SK-N-SH (cell line): ENCODE data around the gene PODN. TPM values are rescaled to one million over a fixed set of nuclear protein-coding genes. Genes with fewer than 3 reads are reported as not detected.

Source experiments
- CTCF ChIA-PET: fragments of 300-600, 350-600 bp; formaldehyde crosslinking; extraction: SDS; loops from one replicate; lab custom pipeline; 2021; lab: Yijun Ruan, JAX
- POLR2A ChIA-PET: fragments of 350-600 bp; sonication (Branson Sonifier 250); formaldehyde crosslinking; extraction: SDS; loops from one replicate; lab custom pipeline; 2020; ENCODE audit warnings: antibody characterized with exemption, inconsistent platforms; lab: Yijun Ruan, JAX
- DNase-seq: peaks from one replicate; pipeline ENCODE4 v3.0.0; 2012
- H2AFZ ChIP-seq: fragments of 200-600 bp; sonication (generic); 2 replicates; pipeline ENCODE4 v1.8.1; 2016; ENCODE audit warnings: antibody characterized with exemption, mild to moderate bottlenecking, low read depth
- H3F3A ChIP-seq: fragments of 200-600 bp; sonication (generic); replicated peaks from 2 replicates; pipeline ENCODE3; 2016; ENCODE audit warnings: antibody characterized with exemption, mild to moderate bottlenecking; ENCODE audit not compliant: insufficient read depth
- H3K27ac ChIP-seq, 2 experiments: fragments of 200-500 bp in 1 of 2; fragments of 200-600 bp in 1 of 2; sonication (Bioruptor generic) in 1 of 2; sonication (generic), shearing (Covaris generic) in 1 of 2; 2 replicates each; pipeline versions ENCODE4 v1.5.1 to v1.6.1; 2014 to 2016; ENCODE audit warnings: low read depth in 2 of 2, inconsistent platforms in 1 of 2, low read length in 1 of 2, mild to moderate bottlenecking in 1 of 2, mixed read lengths in 1 of 2
- H3K27me3 ChIP-seq: fragments of 200-600 bp; sonication (generic), shearing (Covaris generic); 2 replicates; pipeline ENCODE4 v1.6.1; 2016; ENCODE audit warnings: mixed run types; ENCODE audit not compliant: insufficient read depth
- H3K36me3 ChIP-seq, 2 experiments: fragments of 200-500 bp in 1 of 2; fragments of 200-600 bp in 1 of 2; sonication (Bioruptor generic) in 1 of 2; sonication (generic) in 1 of 2; replicated peaks in 1 of 2; 2 replicates each; pipeline versions ENCODE3 to v1.5.1; 2014 to 2016; ENCODE audit warnings: low read length in 1 of 2, mild to moderate bottlenecking in 1 of 2; ENCODE audit not compliant: insufficient read depth in 2 of 2, control insufficient read depth in 1 of 2
- H3K4me1 ChIP-seq, 2 experiments: fragments of 200-500 bp in 1 of 2; fragments of 200-600 bp in 1 of 2; sonication (Bioruptor generic) in 1 of 2; sonication (generic), shearing (Covaris generic) in 1 of 2; 2 replicates each; pipeline versions ENCODE4 v1.5.1 to v1.6.1; 2014 to 2016; ENCODE audit warnings: low read depth in 1 of 2, low read length in 1 of 2, mixed run types in 1 of 2; ENCODE audit not compliant: insufficient read depth in 2 of 2, control insufficient read depth in 1 of 2
- H3K4me2 ChIP-seq: fragments of 200-600 bp; sonication (generic), shearing (Covaris generic); 2 replicates; pipeline ENCODE4 v1.6.1; 2017; ENCODE audit warnings: mixed run types
- H3K4me3 ChIP-seq, 2 experiments: fragments of 200-500 bp in 1 of 2; fragments of 200-600 bp in 1 of 2; sonication (Bioruptor generic) in 1 of 2; sonication (generic), shearing (Covaris generic) in 1 of 2; 2 replicates each; pipeline versions ENCODE4 v1.5.1 to v1.8.1; 2014 to 2016; ENCODE audit warnings: low read depth in 2 of 2, inconsistent platforms in 1 of 2, low read length in 1 of 2, mild to moderate bottlenecking in 1 of 2, mixed read lengths in 1 of 2, moderate library complexity in 1 of 2
- H3K79me2 ChIP-seq: fragments of 200-600 bp; sonication (generic); 2 replicates; pipeline ENCODE4 v1.8.1; 2017; ENCODE audit warnings: mild to moderate bottlenecking; ENCODE audit not compliant: insufficient read depth
- H3K9ac ChIP-seq: fragments of 200-600 bp; sonication (generic); 2 replicates; pipeline ENCODE4 v1.6.1; 2017; ENCODE audit warnings: mixed run types
- H3K9me2 ChIP-seq: fragments of 200-600 bp; sonication (generic); 2 replicates; pipeline ENCODE4 v1.6.1; 2017; ENCODE audit warnings: mixed run types
- H3K9me3 ChIP-seq: fragments of 200-600 bp; sonication (generic); 2 replicates; pipeline ENCODE4 v1.6.1; 2017; ENCODE audit warnings: mixed run types, mild to moderate bottlenecking, moderate library complexity
- H4K20me1 ChIP-seq: fragments of 200-600 bp; sonication (generic); 2 replicates; pipeline ENCODE4 v1.6.1; 2017; ENCODE audit warnings: mild to moderate bottlenecking, mixed run types; ENCODE audit not compliant: insufficient read depth
- CHD2 ChIP-seq: fragments of 150-350 bp; IDR thresholded peaks from 2 replicates; pipeline ENCODE4 v1.6.1; 2018; ENCODE audit warnings: low read length; ENCODE audit not compliant: partially characterized antibody
- ELF1 ChIP-seq: IDR thresholded peaks from 2 replicates; pipeline ENCODE4 v1.4.0; 2012
- EP300 ChIP-seq, 2 experiments: IDR thresholded peaks; 2 replicates each; pipeline versions ENCODE4 v1.4.0 to v1.6.1; 2012; ENCODE audit warnings: borderline replicate concordance in 1 of 2, low read depth in 1 of 2, low read length in 1 of 2
- EZH2phosphoT487 ChIP-seq: fragments of 200-600 bp; sonication (generic); IDR thresholded peaks from 2 replicates; pipeline ENCODE4 v1.6.1; 2017; ENCODE audit warnings: low read depth, mixed run types, mild to moderate bottlenecking, antibody characterized with exemption, moderate library complexity, borderline replicate concordance
- FOXJ3 ChIP-seq: sonication (generic); formaldehyde crosslinking; IDR thresholded peaks from 2 replicates; pipeline ENCODE4 v1.5.1; 2020; ENCODE audit warnings: mild to moderate bottlenecking, missing genetic modification reagents
- FOXM1 ChIP-seq: IDR thresholded peaks from 2 replicates; pipeline ENCODE4 v1.4.0; 2012; ENCODE audit warnings: low read depth, mild to moderate bottlenecking
- GABPA ChIP-seq: IDR thresholded peaks from 2 replicates; pipeline ENCODE4 v1.4.0; 2012; ENCODE audit warnings: low read depth, mild to moderate bottlenecking
- JUND ChIP-seq: IDR thresholded peaks from 2 replicates; pipeline ENCODE4 v1.4.0; 2012
- MEF2A ChIP-seq: IDR thresholded peaks from 2 replicates; pipeline ENCODE4 v1.4.0; 2012; ENCODE audit warnings: low read depth, borderline replicate concordance
- NRF1 ChIP-seq: IDR thresholded peaks from 2 replicates; pipeline ENCODE4 v1.6.1; 2012; ENCODE audit warnings: low read depth, mild to moderate bottlenecking, low read length
- PBX3 ChIP-seq: IDR thresholded peaks from 2 replicates; pipeline ENCODE4; 2012
- POLR2AphosphoS5 ChIP-seq: IDR thresholded peaks from 2 replicates; pipeline ENCODE4 v1.6.1; 2012; ENCODE audit warnings: low read depth, low read length
- RAD21 ChIP-seq: IDR thresholded peaks from 2 replicates; pipeline ENCODE4 v1.6.1; 2012; ENCODE audit warnings: mild to moderate bottlenecking, low read length
- RXRA ChIP-seq: IDR thresholded peaks from 2 replicates; pipeline ENCODE4 v1.4.0; 2012; ENCODE audit warnings: low read depth, mild to moderate bottlenecking, borderline replicate concordance
- USF2 ChIP-seq: fragments of 150-350 bp; IDR thresholded peaks from 2 replicates; pipeline ENCODE4 v1.6.1; 2017; ENCODE audit warnings: antibody characterized with exemption, low read length, low read depth, borderline replicate concordance
- YY1 ChIP-seq: IDR thresholded peaks from 2 replicates; pipeline ENCODE4 v1.4.0; 2012; ENCODE audit warnings: low read depth, mild to moderate bottlenecking
- WGBS: methylation state at CpG from one replicate; pipeline ENCODE4 v1.1.6; 2017; ENCODE audit warnings: low lambda C conversion rate; 5-methylcytosine and 5-hydroxymethylcytosine counted together
- polyA plus RNA-seq, 3 experiments: library from polyadenylated mRNA; depleted of rRNA; stranded (reverse); fragments of >200 nt; gene quantifications; 2 replicates each; pipeline ENCODE4 v1.2.3, GENCODE V29; 2012
- TF ChIP-seq, protein P1 (sequence below): IDR thresholded peaks from 2 replicates; pipeline ENCODE4 v1.4.0; 2012; ENCODE audit warnings: low read depth, borderline replicate concordance

Gene PODN
- polyA plus RNA-seq, 1 of the 3 experiments (the other 2 are of a cell fraction), result 2.0 TPM

GRCh38 chr1:53081384-53082066 lies 19.5 kb downstream of the PODN start:
- Histone ChIP-seq H3K9me2 (no peaks in the 10 kb centered on the region), H3K36me3 (no peaks in the 10 kb centered on the region), H3K4me2 (no peak overlapping the region), H2AFZ (no peak overlapping the region), H3K9ac (no peak overlapping the region), H3K27ac (no peak overlapping the region), H3K79me2 (no peaks in the 10 kb centered on the region), H4K20me1 (no peaks in the 10 kb centered on the region), H3F3A (no peaks in the 10 kb centered on the region), H3K4me1 (peaks cover 0 to 21% of the 10 kb centered on the region in 2 experiments; a peak in 1 of 4 replicates), H3K27me3 (no peaks in the 10 kb centered on the region), H3K4me3 (no peak overlapping the region), H3K9me3 (no peaks in the 10 kb centered on the region)
- POLR2A ChIA-PET, result no interaction called here
- no peak for DNase-seq
- TF ChIP-seq FOXJ3, result no peak
- no peak for TF ChIP-seq PBX3
- no peak for TF ChIP-seq RXRA
- TF ChIP-seq RAD21, result no peak
- no peak for TF ChIP-seq GABPA
- TF ChIP-seq EZH2phosphoT487, result no peak
- no peak for TF ChIP-seq CHD2
- no peak for TF ChIP-seq USF2
- TF ChIP-seq JUND, result no peak
- CTCF ChIA-PET, result interaction anchor here (1.0 kb wide), 1 partner anchor 25 kb away, joined by 3 read pairs; no protein-coding TSS in a partner anchor
- 81% methylated on average over 5 of the region's 14 CpGs for WGBS

- Histone ChIP-seq H3K4me1 (peaks cover 0 to 31% of the 10 kb centered on the region in 2 experiments; a peak in 1 of 4 replicates), H2AFZ (no peak overlapping the region), H3K9ac (no peak overlapping the region), H3K9me3 (no peaks in the 10 kb centered on the region), H3K27me3 (no peaks in the 10 kb centered on the region), H3K79me2 (no peaks in the 10 kb centered on the region), H4K20me1 (no peaks in the 10 kb centered on the region), H3K9me2 (no peaks in the 10 kb centered on the region), H3F3A (no peaks in the 10 kb centered on the region), H3K4me2 (no peak overlapping the region), H3K4me3 (no peak overlapping the region), H3K36me3 (no peaks in the 10 kb centered on the region), H3K27ac (no peak overlapping the region)
- ChIA-PET CTCF (interaction anchor here (1.2 to 1.4 kb wide), 2 partner anchors 12 to 98 kb away, joined by 3 to 4 read pairs; no protein-coding TSS in a partner anchor), POLR2A (no interaction called here)
- TF ChIP-seq MEF2A (no peak), EP300 (IDR thresholded peaks at IDR 0.05; ENCODE audit: borderline replicate concordance in 1 of 2, low read depth in 1 of 2, low read length in 1 of 2) (no peak), FOXM1 (no peak), POLR2AphosphoS5 (no peak), JUND (no peak), PBX3 (no peak), EZH2phosphoT487 (no peak), NRF1 (no peak), ELF1 (no peak), YY1 (no peak), GABPA (no peak)
- TF ChIP-seq, protein P1, sequence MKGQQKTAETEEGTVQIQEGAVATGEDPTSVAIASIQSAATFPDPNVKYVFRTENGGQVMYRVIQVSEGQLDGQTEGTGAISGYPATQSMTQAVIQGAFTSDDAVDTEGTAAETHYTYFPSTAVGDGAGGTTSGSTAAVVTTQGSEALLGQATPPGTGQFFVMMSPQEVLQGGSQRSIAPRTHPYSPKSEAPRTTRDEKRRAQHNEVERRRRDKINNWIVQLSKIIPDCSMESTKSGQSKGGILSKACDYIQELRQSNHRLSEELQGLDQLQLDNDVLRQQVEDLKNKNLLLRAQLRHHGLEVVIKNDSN, result no peak
- 90% methylated on average over 12 of the region's 13 CpGs for WGBS
- DNase-seq, result no peak
Measured at GRCh38 chr1:53082826-53083455, 20.9 kb downstream of the PODN start.
